ENCODE measurements around the gene CIRBP. TPM values are rescaled to one million over a fixed set of nuclear protein-coding genes. Genes with fewer than 3 reads are reported as not detected.

The CIRBP gene
- total and polyA plus RNA-seq, 2 donors (not counting 1 experiment from before 2014, with no cell fraction given), result 643 to 1,164 TPM

- no peak overlapping the region for H3K4me3 Mint-ChIP-seq
- peak overlapping the region in 1 of 5 experiments; percentile 18 for H3K4me3 ChIP-seq (ENCODE audit: control extremely low read depth in 1 of 5, extremely low read depth in 1 of 5, insufficient read depth in 1 of 5, low read depth in 2 of 5, low read length in 4 of 5)
- no peaks in the 10 kb centered on the region for H3K79me2 ChIP-seq (ENCODE audit: control insufficient read depth, insufficient read depth, low read length)
- H4K20me1 ChIP-seq (ENCODE audit: control insufficient read depth, insufficient read depth, low read length, poor library complexity, severe bottlenecking), result no peaks in the 10 kb centered on the region
- ATAC-seq (ENCODE audit: low read depth), result no peak
- H2AFZ ChIP-seq (ENCODE audit: insufficient read depth, low read depth, low read length, poor library complexity, severe bottlenecking), result peak overlapping the region; percentile 79
- TF ChIP-seq EZH2 (IDR thresholded peaks at IDR 0.05; ENCODE audit: borderline replicate concordance, insufficient read depth, low read depth, low read length, poor library complexity, severe bottlenecking) (no peak), CTCF (IDR thresholded peaks at IDR 0.05) (no peak)
- peaks cover 0 to 17% (median 0%) of the 10 kb centered on the region in 3 donors for H3K9me3 ChIP-seq (ENCODE audit: control extremely low read depth in 1 of 3, control insufficient read depth in 2 of 3, insufficient read depth in 1 of 3, low read length in 2 of 3)
- POLR2A ChIA-PET, result no interaction called here
- no peak overlapping the region for H3K9ac ChIP-seq (ENCODE audit: low read length)
- peak overlapping the region; percentile 78 for H3K4me2 ChIP-seq (replicated peaks; ENCODE audit: low read depth, low read length, poor library complexity, severe bottlenecking)
- H3K27me3 ChIP-seq (replicated peaks in 1 of 4; ENCODE audit: control extremely low read depth in 1 of 4, control insufficient read depth in 3 of 4, insufficient read depth in 4 of 4, low read length in 3 of 4), result peaks cover 0 to 51% (median 22%) of the 10 kb centered on the region in 4 experiments
- DNase-seq, result no peak
- H3K27ac ChIP-seq (ENCODE audit: low read length in 2 of 2), result no peak overlapping the region
- H3K36me3 ChIP-seq (replicated peaks in 1 of 2; ENCODE audit: control extremely low read depth in 1 of 2, control insufficient read depth in 1 of 2, extremely low read depth in 1 of 2, insufficient read depth in 2 of 2, low read length in 1 of 2), result no peaks in the 10 kb centered on the region
- H3K27ac Mint-ChIP-seq, result no peak overlapping the region
- H3K4me1 Mint-ChIP-seq, result peaks cover 2% of the 10 kb centered on the region
- intact Hi-C loops (cut with micrococcal nuclease), result no loop called here
- H3K4me1 ChIP-seq (ENCODE audit: control insufficient read depth in 2 of 2, insufficient read depth in 2 of 2, low read length in 2 of 2), result peaks cover 12 to 15% of the 10 kb centered on the region in 2 donors
- 86% methylated on average over 11 of the region's 12 CpGs for WGBS (ENCODE audit: insufficient coverage)
- CTCF ChIA-PET, result interaction anchor here (0.9 kb wide), 1 partner anchor 47 kb away, joined by 3 read pairs; no protein-coding TSS in a partner anchor
- H3K9me3 Mint-ChIP-seq (ENCODE audit: insufficient read depth), result no peaks in the 10 kb centered on the region
- H3K27me3 Mint-ChIP-seq, result peaks cover 31% of the 10 kb centered on the region
Measured at GRCh38 chr19:1324249-1324805, 55.2 kb downstream of the CIRBP start.

Other genes starting within 250 kb of the CIRBP start
- gene TMEM259, start 248.2 kb upstream of the CIRBP start, total RNA-seq, result 373 and 377 TPM in 2 replicates
- gene TMEM259, start 248.2 kb upstream of the CIRBP start, polyA plus RNA-seq, result 607 and 730 TPM in 2 replicates
- gene RNU6-2, start 247.8 kb upstream of the CIRBP start, total RNA-seq, result not detected in 2 replicates
- not detected in 2 replicates for gene RNU6-2, start 247.8 kb upstream of the CIRBP start, polyA plus RNA-seq
- 186 and 198 TPM in 2 replicates for gene CNN2, start 242.7 kb upstream of the CIRBP start, total RNA-seq
- 301 and 325 TPM in 2 replicates for gene CNN2, start 242.7 kb upstream of the CIRBP start, polyA plus RNA-seq
- gene ABCA7, start 229.2 kb upstream of the CIRBP start, total RNA-seq, result 192 and 206 TPM in 2 replicates
- gene ABCA7, start 229.2 kb upstream of the CIRBP start, polyA plus RNA-seq, result 281 and 425 TPM in 2 replicates
- 490 and 523 TPM in 2 replicates for gene ARHGAP45, start 202.2 kb upstream of the CIRBP start, total RNA-seq
- gene ARHGAP45, start 202.2 kb upstream of the CIRBP start, polyA plus RNA-seq, result 488 and 579 TPM in 2 replicates
- 103 and 106 TPM in 2 replicates for gene POLR2E, start 174.0 kb upstream of the CIRBP start, total RNA-seq
- gene POLR2E, start 174.0 kb upstream of the CIRBP start, polyA plus RNA-seq, result 84.5 and 121 TPM in 2 replicates
- gene GPX4, start 165.3 kb upstream of the CIRBP start, total RNA-seq, result 202 and 213 TPM in 2 replicates
- 303 and 317 TPM in 2 replicates for gene GPX4, start 165.3 kb upstream of the CIRBP start, polyA plus RNA-seq
- gene SBNO2, start 95.1 kb upstream of the CIRBP start, total RNA-seq, result 83.3 and 85.9 TPM in 2 replicates
- gene SBNO2, start 95.1 kb upstream of the CIRBP start, polyA plus RNA-seq, result 42.8 and 47.3 TPM in 2 replicates
- gene STK11, start 63.6 kb upstream of the CIRBP start, total RNA-seq, result 89.9 and 91.8 TPM in 2 replicates
- gene STK11, start 63.6 kb upstream of the CIRBP start, polyA plus RNA-seq, result 82.9 and 87.9 TPM in 2 replicates
- 0.12 TPM in 1 of 2 replicates, not detected in the other for gene CBARP, start 31.3 kb upstream of the CIRBP start, total RNA-seq
- not detected in 2 replicates for gene CBARP, start 31.3 kb upstream of the CIRBP start, polyA plus RNA-seq
- gene ATP5F1D, start 27.6 kb upstream of the CIRBP start, total RNA-seq, result 131 and 150 TPM in 2 replicates
- gene ATP5F1D, start 27.6 kb upstream of the CIRBP start, polyA plus RNA-seq, result 145 and 166 TPM in 2 replicates
- 97.8 and 98.5 TPM in 2 replicates for gene MIDN, start 20.7 kb upstream of the CIRBP start, total RNA-seq
- gene MIDN, start 20.7 kb upstream of the CIRBP start, polyA plus RNA-seq, result 120 and 156 TPM in 2 replicates
- 34.5 and 41.1 TPM in 2 replicates for gene FAM174C, start 6.2 kb downstream of the CIRBP start, total RNA-seq
- 45.1 and 70.6 TPM in 2 replicates for gene FAM174C, start 6.2 kb downstream of the CIRBP start, polyA plus RNA-seq
- not detected in 2 replicates for gene EFNA2, start 16.5 kb downstream of the CIRBP start, total RNA-seq
- gene EFNA2, start 16.5 kb downstream of the CIRBP start, polyA plus RNA-seq, result not detected in 2 replicates
- 58.8 and 59.0 TPM in 2 replicates for gene NDUFS7, start 114.6 kb downstream of the CIRBP start, total RNA-seq
- 84.5 and 141 TPM in 2 replicates for gene NDUFS7, start 114.6 kb downstream of the CIRBP start, polyA plus RNA-seq
- gene GAMT, start 132.2 kb downstream of the CIRBP start, total RNA-seq, result 8.8 and 9.0 TPM in 2 replicates
- 11.4 and 12.1 TPM in 2 replicates for gene GAMT, start 132.2 kb downstream of the CIRBP start, polyA plus RNA-seq
- gene DAZAP1, start 138.3 kb downstream of the CIRBP start, total RNA-seq, result 119 and 125 TPM in 2 replicates
- 54.8 and 66.4 TPM in 2 replicates for gene DAZAP1, start 138.3 kb downstream of the CIRBP start, polyA plus RNA-seq
- 1,488 and 1,520 TPM in 2 replicates for gene RPS15, start 169.1 kb downstream of the CIRBP start, total RNA-seq
- 6,007 and 10,599 TPM in 2 replicates for gene RPS15, start 169.1 kb downstream of the CIRBP start, polyA plus RNA-seq
- gene APC2, start 180.8 kb downstream of the CIRBP start, total RNA-seq, result 0.12 and 0.15 TPM in 2 replicates
- 0.07 and 0.16 TPM in 2 replicates for gene APC2, start 180.8 kb downstream of the CIRBP start, polyA plus RNA-seq
- gene C19orf25, start 209.9 kb downstream of the CIRBP start, total RNA-seq, result 68.1 and 68.3 TPM in 2 replicates
- gene C19orf25, start 209.9 kb downstream of the CIRBP start, polyA plus RNA-seq, result 25.9 and 34.2 TPM in 2 replicates
- 1.3 and 1.7 TPM in 2 replicates for gene PCSK4, start 221.0 kb downstream of the CIRBP start, total RNA-seq
- gene PCSK4, start 221.0 kb downstream of the CIRBP start, polyA plus RNA-seq, result 1.1 and 1.9 TPM in 2 replicates
- gene REEP6, start 221.8 kb downstream of the CIRBP start, total RNA-seq, result 0.66 and 1.1 TPM in 2 replicates
- gene REEP6, start 221.8 kb downstream of the CIRBP start, polyA plus RNA-seq, result 0.46 and 0.64 TPM in 2 replicates
- gene ADAMTSL5, start 243.7 kb downstream of the CIRBP start, total RNA-seq, result not detected in 2 replicates
- 0.09 and 0.56 TPM in 2 replicates for gene ADAMTSL5, start 243.7 kb downstream of the CIRBP start, polyA plus RNA-seq